Lung (tissue), 12 donors: Measurements from ENCODE around the gene DKK3. TPM values are rescaled to one million over a fixed set of nuclear protein-coding genes. Genes with fewer than 3 reads are reported as not detected.

Source experiments
- ATAC-seq: fragments of 200-7000 bp; cut with Tn5 transposase; one replicate; pipeline ENCODE4 v1.9.1; 2020; ENCODE audit warnings: moderate number of reproducible peaks; ENCODE audit not compliant: insufficient read depth, low FRiP score
- DNase-seq, 3 donors: peaks; one replicate each; pipeline ENCODE4 v3.0.0-alpha.2; 2013 to 2017
- H3K27ac ChIP-seq, 2 donors: one replicate each; pipeline ENCODE4 v1.5.1; 2013; ENCODE audit warnings: mild to moderate bottlenecking in 2 of 2, moderate library complexity in 2 of 2, control low read depth in 1 of 2, inconsistent platforms in 1 of 2, low read depth in 1 of 2, low read length in 1 of 2
- H3K27me3 ChIP-seq, 3 donors: one replicate each; pipeline ENCODE4 v1.5.1; 2013; ENCODE audit warnings: low read length in 2 of 3; ENCODE audit not compliant: control insufficient read depth in 3 of 3, insufficient read depth in 3 of 3
- H3K36me3 ChIP-seq, 4 donors: one replicate each; pipeline ENCODE4 v1.5.1; 2013; ENCODE audit warnings: low read length in 4 of 4, mild to moderate bottlenecking in 1 of 4, moderate library complexity in 1 of 4; ENCODE audit not compliant: control insufficient read depth in 4 of 4, insufficient read depth in 4 of 4
- H3K4me1 ChIP-seq, 5 donors: one replicate each; pipeline ENCODE4 v1.5.1; 2013; ENCODE audit warnings: low read length in 5 of 5, mild to moderate bottlenecking in 2 of 5, moderate library complexity in 1 of 5; ENCODE audit not compliant: control insufficient read depth in 5 of 5, insufficient read depth in 5 of 5
- H3K4me3 ChIP-seq: one replicate; pipeline ENCODE4 v1.5.1; 2013; ENCODE audit warnings: mild to moderate bottlenecking, control low read depth, moderate library complexity
- H3K9ac ChIP-seq, 2 donors: one replicate each; pipeline ENCODE4 v1.5.1; 2013; ENCODE audit warnings: low read length in 2 of 2, control low read depth in 1 of 2; ENCODE audit not compliant: insufficient read depth in 1 of 2
- H3K9me3 ChIP-seq, 4 donors: one replicate each; pipeline ENCODE4 v1.5.1; 2013; ENCODE audit warnings: low read length in 3 of 4, mild to moderate bottlenecking in 1 of 4, moderate library complexity in 1 of 4; ENCODE audit not compliant: control insufficient read depth in 4 of 4, insufficient read depth in 3 of 4
- CTCF ChIP-seq: IDR thresholded peaks from 2 replicates; pipeline ENCODE4 v1.5.1; 2012; ENCODE audit warnings: mild to moderate bottlenecking; ENCODE audit errors: control extremely low read depth, extremely low read depth
- WGBS, 2 donors: extraction: QIAGEN DNeasy Blood & Tissue Kit; methylation state at CpG; one replicate each; pipeline ENCODE4 v1.1.7; 2013; 5-methylcytosine and 5-hydroxymethylcytosine counted together
- polyA plus RNA-seq, 2 donors: library from polyadenylated mRNA; stranded (reverse); fragments of 200-250 nt; gene quantifications; one replicate each; pipeline ENCODE4 v1.2.1, GENCODE V29; 2013
- total RNA-seq, 2 donors: library from RNA; depleted of rRNA in 1 of 2; stranded (reverse); fragments of >200 nt in 1 of 2; gene quantifications; one replicate each; pipeline ENCODE4 v1.2.1, GENCODE V29; 2014 to 2021
- donor health status: control.
- donor health status: control.
- donor health status: Bipolar disorder and iron deficiency.
- donor health status: healthy.
- donor health status: DM: yes; HTN: yes; CAD: no.

DKK3 gene
- total and polyA plus RNA-seq, 4 donors: 45.3 to 121 (median 94.5) TPM

- no peak overlapping the region for H3K27ac ChIP-seq
- ATAC-seq: no peak
- H3K9ac ChIP-seq: no peak overlapping the region
- 89 to 94% methylated on average over 4 of the region's 4 CpGs for WGBS, 2 donors
- no peak overlapping the region for H3K4me3 ChIP-seq
- no peak for TF ChIP-seq CTCF
- H3K4me1 ChIP-seq: no peaks in the 10 kb centered on the region
- no peaks in the 10 kb centered on the region for H3K27me3 ChIP-seq
- peak in 1 of 3 donors; percentile 36 for DNase-seq
- H3K9me3 ChIP-seq: no peaks in the 10 kb centered on the region
- H3K36me3 ChIP-seq: no peaks in the 10 kb centered on the region
These were observed 23.6 kb upstream of the DKK3 start for GRCh38 chr11:12031856-12032544.

- WGBS, 2 donors: 89 to 94% methylated on average over 5 of the region's 5 CpGs
- Histone ChIP-seq H3K4me1 (no peaks in the 10 kb centered on the region), H3K36me3 (no peaks in the 10 kb centered on the region), H3K4me3 (no peak overlapping the region), H3K27ac (no peak overlapping the region), H3K9ac (no peak overlapping the region), H3K9me3 (peaks cover 0 to under 1% (median 0%) of the 10 kb centered on the region in 4 donors), H3K27me3 (no peaks in the 10 kb centered on the region)
- no peak for TF ChIP-seq CTCF
- ATAC-seq (no peak), DNase-seq (no peak)
These were observed 21.4 kb upstream of the DKK3 start for GRCh38 chr11:12029738-12030363.

GRCh38 chr11:12029119-12029518 lies 20.7 kb upstream of the DKK3 start:
- no peak overlapping the region for H3K27ac ChIP-seq
- H3K9me3 ChIP-seq: peaks cover 0 to 5% (median 2%) of the 10 kb centered on the region in 4 donors
- H3K36me3 ChIP-seq: no peaks in the 10 kb centered on the region
- H3K9ac ChIP-seq: no peak overlapping the region
- DNase-seq (no peak), ATAC-seq (no peak)
- 94% methylated on average over 2 of the region's 2 CpGs for WGBS, 2 donors
- H3K4me1 ChIP-seq: no peaks in the 10 kb centered on the region
- no peaks in the 10 kb centered on the region for H3K27me3 ChIP-seq
- no peak overlapping the region for H3K4me3 ChIP-seq
- no peak for TF ChIP-seq CTCF
